ENCODE results near the gene ASB2.

DNA sequence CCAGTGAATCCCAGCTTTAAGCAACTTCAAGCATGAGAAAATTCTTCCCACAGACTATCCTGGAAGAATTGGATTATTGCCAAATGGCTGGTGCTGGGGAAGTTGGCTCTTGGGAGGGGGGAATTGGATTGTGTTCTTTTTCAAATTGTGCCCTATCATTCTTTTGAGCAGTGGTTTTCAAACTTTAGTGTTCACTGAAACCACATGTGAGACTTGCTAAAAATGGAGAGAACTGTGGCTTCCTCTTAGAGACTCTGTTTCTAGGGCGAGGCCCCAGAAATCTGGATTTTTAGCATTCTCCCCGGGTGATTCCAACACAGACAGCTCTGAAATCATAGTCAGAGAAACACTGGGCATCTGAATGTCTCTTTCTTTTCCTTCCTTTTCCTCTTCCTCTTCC, 35.4 kb upstream of the ASB2 start:
- TF ChIP-seq, protein P1, sequence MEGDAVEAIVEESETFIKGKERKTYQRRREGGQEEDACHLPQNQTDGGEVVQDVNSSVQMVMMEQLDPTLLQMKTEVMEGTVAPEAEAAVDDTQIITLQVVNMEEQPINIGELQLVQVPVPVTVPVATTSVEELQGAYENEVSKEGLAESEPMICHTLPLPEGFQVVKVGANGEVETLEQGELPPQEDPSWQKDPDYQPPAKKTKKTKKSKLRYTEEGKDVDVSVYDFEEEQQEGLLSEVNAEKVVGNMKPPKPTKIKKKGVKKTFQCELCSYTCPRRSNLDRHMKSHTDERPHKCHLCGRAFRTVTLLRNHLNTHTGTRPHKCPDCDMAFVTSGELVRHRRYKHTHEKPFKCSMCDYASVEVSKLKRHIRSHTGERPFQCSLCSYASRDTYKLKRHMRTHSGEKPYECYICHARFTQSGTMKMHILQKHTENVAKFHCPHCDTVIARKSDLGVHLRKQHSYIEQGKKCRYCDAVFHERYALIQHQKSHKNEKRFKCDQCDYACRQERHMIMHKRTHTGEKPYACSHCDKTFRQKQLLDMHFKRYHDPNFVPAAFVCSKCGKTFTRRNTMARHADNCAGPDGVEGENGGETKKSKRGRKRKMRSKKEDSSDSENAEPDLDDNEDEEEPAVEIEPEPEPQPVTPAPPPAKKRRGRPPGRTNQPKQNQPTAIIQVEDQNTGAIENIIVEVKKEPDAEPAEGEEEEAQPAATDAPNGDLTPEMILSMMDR (IDR thresholded peaks at IDR 0.05; ENCODE audit: borderline replicate concordance, extremely low read depth, low read length, poor library complexity, severe bottlenecking): no peak
- no peak for TF ChIP-seq EZH2 (IDR thresholded peaks at IDR 0.05; ENCODE audit: borderline replicate concordance, low read depth, low read length, severe bottlenecking)

Data from DND-41 (cell line).